Measurements from ENCODE around the gene GRN.

GRCh38 chr17:44308865-44309264, 36.2 kb upstream of the GRN start:
- TF ChIP-seq CTCF (IDR thresholded peaks at IDR 0.05; ENCODE audit: extremely low read depth in 1 of 2, insufficient read depth in 1 of 2, low read depth in 1 of 2, low read length in 2 of 2) (no peak), JUN (IDR thresholded peaks at IDR 0.05; ENCODE audit: borderline replicate concordance, insufficient read depth, insufficient read length, low read depth) (no peak)

Data from endothelial cell of umbilical vein (primary cell).